Aorta (tissue), 4 donors: ENCODE results near the gene NPL. TPM values are rescaled to one million over a fixed set of nuclear protein-coding genes. Genes with fewer than 3 reads are reported as not detected.

Experiments
- polyA plus RNA-seq, 2 donors: library from polyadenylated mRNA; stranded (reverse); fragments of 200-250 nt; gene quantifications; one replicate each; pipeline ENCODE4 v1.2.3, GENCODE V29; 2013
- total RNA-seq, 2 donors: library from RNA; stranded (reverse); fragmentation: NEBNext Ultra II Directional; extraction: Animal tissue kit (Norgen Biotek cat#: 25700); gene quantifications; one replicate each; pipeline ENCODE4 v1.2.1, GENCODE V29; 2021
- donor health status: healthy with polysubstance abuse.
- donor health status: Bipolar disorder and iron deficiency.
- donor health status: DM: no; HTN: no; CAD: no.
- donor health status: DM: yes; HTN: yes; CAD: no.

The NPL gene
- total and polyA plus RNA-seq, 4 donors = 4.8 to 36.6 (median 15.4) TPM

Other genes with a start within 250 kb of the NPL start
- 10 to 100 TPM in 1 of 2 donors, 1 to 10 TPM in 1; 6.8 to 13.9 TPM for gene RNASEL, start 200.5 kb upstream of the NPL start, total RNA-seq
- 1 to 10 TPM; 3.9 to 6.9 TPM for gene RNASEL, start 200.5 kb upstream of the NPL start, polyA plus RNA-seq
- 10 to 100 TPM in 1 of 2 donors, 1 to 10 TPM in 1; 9.2 to 20.9 TPM for gene RGS16, start 185.4 kb upstream of the NPL start, total RNA-seq
- 1 to 10 TPM in 1 of 2 donors, under 1 TPM in 1; 0.50 to 7.0 TPM for gene RGS16, start 185.4 kb upstream of the NPL start, polyA plus RNA-seq
- gene RGS8, start 105.2 kb upstream of the NPL start, total RNA-seq = under 1 TPM in 1 of 2 donors, not detected in 1; 0.10 TPM
- gene RGS8, start 105.2 kb upstream of the NPL start, polyA plus RNA-seq = not detected
- gene DHX9, start 49.6 kb downstream of the NPL start, total RNA-seq = 10 to 100 TPM; 91.5 to 95.9 TPM
- gene DHX9, start 49.6 kb downstream of the NPL start, polyA plus RNA-seq = 10 to 100 TPM; 32.2 to 53.8 TPM
- not detected for gene SHCBP1L, start 163.4 kb downstream of the NPL start, total RNA-seq
- not detected for gene SHCBP1L, start 163.4 kb downstream of the NPL start, polyA plus RNA-seq
- gene LAMC1, start 233.6 kb downstream of the NPL start, total RNA-seq = 100 to 1,000 TPM; 242 to 247 TPM
- 10 to 100 TPM; 20.8 to 66.4 TPM for gene LAMC1, start 233.6 kb downstream of the NPL start, polyA plus RNA-seq